Mesangial cell (primary cell): ENCODE data around the gene LCORL. TPM values are rescaled to one million over a fixed set of nuclear protein-coding genes. Genes with fewer than 3 reads are reported as not detected.

ENCODE experiments used
- total RNA-seq: library from RNA; depleted of rRNA; stranded (reverse); fragments of >200 nt; gene quantifications from 2 replicates; pipeline ENCODE4 v1.2.3, GENCODE V29; 2015

LCORL gene
- total RNA-seq, result 9.3 and 16.0 TPM in 2 replicates

GRCh38 chr4:18021720-18022571, at the start of gene LCORL:
LCORL (minus strand) TSS chr4:18021755; CDS start chr4:18021751, 4 bp downstream.

DNA sequence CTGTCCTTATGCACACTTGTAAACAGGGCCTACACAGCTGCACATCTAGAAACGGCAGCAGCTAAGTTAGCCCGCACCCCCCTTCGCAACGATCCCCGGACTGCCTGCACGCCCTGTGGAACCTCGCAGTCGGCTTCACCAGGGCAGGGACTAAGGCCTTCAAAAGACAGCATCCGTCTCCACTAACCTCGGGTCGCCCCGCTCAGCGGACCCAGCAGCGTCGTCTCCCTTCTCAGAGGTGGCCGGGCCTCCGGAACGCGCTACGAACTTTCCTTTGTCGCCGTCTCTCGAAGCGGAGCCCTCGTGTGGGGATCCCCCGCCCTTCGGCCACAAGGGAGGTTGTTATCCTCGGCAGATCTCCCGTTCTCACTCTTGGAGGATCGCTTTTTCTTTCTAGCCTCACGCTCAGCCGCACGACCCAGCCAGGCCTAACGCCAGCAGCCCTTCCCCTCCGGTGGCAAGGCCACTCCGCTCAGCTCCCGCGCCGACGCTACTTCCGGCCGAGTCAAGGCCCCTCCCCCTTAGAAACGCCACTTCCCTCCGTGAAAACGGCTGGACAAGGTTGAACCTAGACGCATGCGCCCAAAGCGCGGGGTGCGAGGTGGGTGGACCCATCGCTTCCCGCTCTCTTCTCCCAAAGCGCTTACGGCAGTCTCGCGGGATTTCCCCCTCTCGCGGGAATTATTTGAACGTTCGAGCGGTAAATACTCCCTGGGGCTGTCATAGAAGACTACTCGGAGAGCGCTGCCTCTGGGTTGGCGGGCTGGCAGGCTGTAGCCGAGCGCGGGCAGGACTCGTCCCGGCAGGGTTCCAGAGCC, 211.1 kb downstream of the LCORL start, which contains the start of the genes DCAF16 and NCAPG:
Gene DCAF16 (minus strand): TSS at position 498 of the 818 bp plus-strand sequence. CDS start 6,616 bp downstream, outside the sequence.
Gene NCAPG (plus strand): TSS at position 720 of the 818 bp plus-strand sequence. CDS start 99 bp downstream, outside the sequence.

Other genes starting within 250 kb of the LCORL start
- gene FAM184B, start 240.1 kb downstream of the LCORL start, total RNA-seq, result not detected in 2 replicates
- 19.7 and 22.4 TPM in 2 replicates for gene DCAF16, start 211.0 kb downstream of the LCORL start, total RNA-seq
- gene NCAPG, start 210.8 kb downstream of the LCORL start, total RNA-seq, result 1.4 and 40.9 TPM in 2 replicates